Measurements from ENCODE around the gene TEX264. TPM values are rescaled to one million over a fixed set of nuclear protein-coding genes. Genes with fewer than 3 reads are reported as not detected.

TEX264 gene
- total and polyA plus RNA-seq, 4 donors = 36.1 to 105 (median 55.4) TPM

DNA sequence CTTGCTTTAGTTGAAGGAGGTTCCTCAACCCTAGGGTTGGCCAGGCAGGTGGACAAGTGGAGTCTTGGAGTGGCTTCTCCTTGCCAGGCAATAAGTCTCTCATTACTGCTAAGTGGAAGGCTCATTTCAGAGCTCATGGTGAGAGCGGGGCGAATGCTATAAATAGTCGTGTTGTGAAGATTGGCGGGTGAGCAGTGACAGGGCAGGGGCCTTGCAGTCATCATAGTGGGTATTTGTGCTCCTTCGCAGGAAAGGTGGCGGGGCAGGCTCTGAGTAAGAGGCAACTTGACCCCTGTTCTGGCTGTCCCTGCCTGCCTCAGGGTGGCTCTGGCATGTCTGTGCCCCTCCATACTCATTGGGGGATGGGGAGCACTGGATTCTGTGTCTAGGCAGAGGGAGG lies 27.2 kb downstream of the TEX264 start:
- Histone ChIP-seq H3K27me3 (ENCODE audit: control insufficient read depth in 3 of 3, insufficient read depth in 3 of 3, low read length in 2 of 3) (no peaks in the 10 kb centered on the region), H3K27ac (ENCODE audit: low read depth in 1 of 2, low read length in 1 of 2) (no peak overlapping the region), H3K4me1 (ENCODE audit: control insufficient read depth in 5 of 5, insufficient read depth in 5 of 5, low read length in 5 of 5) (no peaks in the 10 kb centered on the region), H3K4me3 (no peak overlapping the region), H3K9ac (ENCODE audit: insufficient read depth in 1 of 2, low read length in 2 of 2) (no peak overlapping the region), H3K9me3 (ENCODE audit: control insufficient read depth in 4 of 4, insufficient read depth in 3 of 4, low read length in 3 of 4) (no peaks in the 10 kb centered on the region), H3K36me3 (ENCODE audit: control insufficient read depth in 4 of 4, insufficient read depth in 4 of 4, low read length in 4 of 4) (peaks cover 0 to 61% (median 13%) of the 10 kb centered on the region in 4 donors)
- ATAC-seq (ENCODE audit: insufficient read depth, low FRiP score) (no peak), DNase-seq (no peak)
- WGBS, 2 donors = 92 to 94% methylated on average over 6 of the region's 6 CpGs
- TF ChIP-seq CTCF (IDR thresholded peaks at IDR 0.05; ENCODE audit: control extremely low read depth, extremely low read depth) = no peak

GRCh38 chr3:51700403-51700802 lies 29.4 kb downstream of the TEX264 start:
- Histone ChIP-seq H3K4me3 (no peak overlapping the region), H3K36me3 (ENCODE audit: control insufficient read depth in 4 of 4, insufficient read depth in 4 of 4, low read length in 4 of 4) (peaks cover 0 to 69% (median 15%) of the 10 kb centered on the region in 4 donors), H3K27ac (ENCODE audit: low read depth in 1 of 2, low read length in 1 of 2) (no peak overlapping the region), H3K9ac (ENCODE audit: insufficient read depth in 1 of 2, low read length in 2 of 2) (no peak overlapping the region), H3K9me3 (ENCODE audit: control insufficient read depth in 4 of 4, insufficient read depth in 3 of 4, low read length in 3 of 4) (no peaks in the 10 kb centered on the region), H3K4me1 (ENCODE audit: control insufficient read depth in 5 of 5, insufficient read depth in 5 of 5, low read length in 5 of 5) (no peaks in the 10 kb centered on the region), H3K27me3 (ENCODE audit: control insufficient read depth in 3 of 3, insufficient read depth in 3 of 3, low read length in 2 of 3) (no peaks in the 10 kb centered on the region)
- 94 to 100% methylated on average over 2 of the region's 2 CpGs for WGBS, 2 donors
- no peak for ATAC-seq (ENCODE audit: insufficient read depth, low FRiP score)
- DNase-seq = no peak
- TF ChIP-seq CTCF (IDR thresholded peaks at IDR 0.05; ENCODE audit: control extremely low read depth, extremely low read depth) = no peak

DNA sequence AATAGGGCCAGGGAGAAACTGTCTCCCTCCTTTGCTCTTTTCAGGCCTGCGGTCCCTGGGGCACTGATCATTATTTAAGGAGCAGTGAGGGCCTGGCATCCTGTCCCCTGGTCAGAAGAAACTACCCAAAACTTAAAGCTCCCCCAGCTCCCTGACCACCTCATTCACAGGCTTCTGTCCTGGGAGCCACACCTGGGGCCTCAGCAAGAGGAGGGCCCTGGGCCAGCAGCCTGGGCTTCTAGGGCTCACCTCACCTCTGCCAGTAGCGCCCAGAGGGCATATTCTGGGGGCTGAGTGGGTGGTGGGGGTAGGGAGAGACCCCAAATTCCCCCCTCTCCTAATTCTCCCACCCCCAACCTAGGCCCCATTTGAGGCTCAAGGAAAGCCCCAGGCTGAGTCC lies 31.1 kb downstream of the TEX264 start:
- Histone ChIP-seq H3K9me3 (ENCODE audit: control insufficient read depth in 4 of 4, insufficient read depth in 3 of 4, low read length in 3 of 4) (peaks cover 0 to 3% (median 0%) of the 10 kb centered on the region in 4 donors), H3K4me3 (no peak overlapping the region), H3K27ac (ENCODE audit: low read depth in 1 of 2, low read length in 1 of 2) (no peak overlapping the region), H3K4me1 (ENCODE audit: control insufficient read depth in 5 of 5, insufficient read depth in 5 of 5, low read length in 5 of 5) (peaks cover 0 to 5% (median 0%) of the 10 kb centered on the region in 5 donors), H3K9ac (ENCODE audit: insufficient read depth in 1 of 2, low read length in 2 of 2) (no peak overlapping the region), H3K27me3 (ENCODE audit: control insufficient read depth in 3 of 3, insufficient read depth in 3 of 3, low read length in 2 of 3) (no peaks in the 10 kb centered on the region), H3K36me3 (ENCODE audit: control insufficient read depth in 4 of 4, insufficient read depth in 4 of 4, low read length in 4 of 4) (peaks cover 0 to 57% (median 12%) of the 10 kb centered on the region in 4 donors)
- DNase-seq = no peak
- WGBS, 2 donors = 100% methylated on average over 2 of the region's 2 CpGs
- no peak for ATAC-seq (ENCODE audit: insufficient read depth, low FRiP score)
- TF ChIP-seq CTCF (IDR thresholded peaks at IDR 0.05; ENCODE audit: control extremely low read depth, extremely low read depth) = no peak

All from lung (tissue), 12 donors.